HEK293 (cell line): Measurements from ENCODE around the gene HAAO.
A peak's percentile ranks its signal among the peaks of the same experiment; 100 is the strongest.

ENCODE experiments used
- CTCF ChIA-PET: fragments of 350-600 bp; formaldehyde crosslinking; extraction: SDS; loops from one replicate; lab custom pipeline; 2021; ENCODE audit warnings: antibody characterized with exemption; lab: Yijun Ruan, JAX
- POLR2A ChIA-PET: fragments of 300-600 bp; formaldehyde crosslinking; extraction: SDS; loops from one replicate; lab custom pipeline; 2020; ENCODE audit warnings: antibody characterized with exemption, inconsistent platforms; lab: Yijun Ruan, JAX
- H3K27ac ChIP-seq: fragments of 200-500 bp; sonication (Bioruptor generic); 2 replicates; pipeline ENCODE4 v1.5.1; 2014; ENCODE audit warnings: low read depth, low read length, control low read depth, inconsistent platforms; ENCODE audit errors: extremely low read depth
- H3K36me3 ChIP-seq, 2 experiments: fragments of 200-500 bp in 1 of 2; sonication (Bioruptor generic) in 1 of 2; 1 replicate in 1 of 2; 2 replicates in 1 of 2; pipeline ENCODE4 v1.5.1; 2014 to 2017; ENCODE audit warnings: inconsistent platforms in 2 of 2, low read length in 2 of 2; ENCODE audit not compliant: control insufficient read depth in 2 of 2, insufficient read depth in 1 of 2
- H3K4me1 ChIP-seq: fragments of 200-500 bp; sonication (Bioruptor generic); 2 replicates; pipeline ENCODE4 v1.5.1; 2014; ENCODE audit warnings: mild to moderate bottlenecking, low read length, inconsistent platforms; ENCODE audit not compliant: control insufficient read depth, insufficient read depth
- H3K4me3 ChIP-seq: 2 replicates; pipeline ENCODE4 v1.5.1; 2011; ENCODE audit warnings: low read depth, mild to moderate bottlenecking, control low read depth, low read length, moderate library complexity
- H3K9me3 ChIP-seq: fragments of 200-500 bp; sonication (Bioruptor generic); 2 replicates; pipeline ENCODE4 v1.5.1; 2014; ENCODE audit warnings: low read depth, low read length, inconsistent platforms; ENCODE audit not compliant: control insufficient read depth, insufficient read depth
- ELK4 ChIP-seq: IDR thresholded peaks from 2 replicates; pipeline ENCODE4 v1.6.1; 2011; ENCODE audit warnings: mild to moderate bottlenecking, low read depth, low read length, borderline replicate concordance
- GLIS2 ChIP-seq: fragments of 450-650 bp; formaldehyde crosslinking; IDR thresholded peaks from 2 replicates; pipeline ENCODE4 v1.5.1; 2016; ENCODE audit warnings: missing biosample characterization, missing genetic modification characterization
- PRDM4 ChIP-seq: fragments of 450-650 bp; formaldehyde crosslinking; IDR thresholded peaks from 2 replicates; pipeline ENCODE4 v1.5.1; 2017; ENCODE audit warnings: missing biosample characterization, missing genetic modification characterization
- SCRT1 ChIP-seq: fragments of 450-650 bp; formaldehyde crosslinking; IDR thresholded peaks from 2 replicates; pipeline ENCODE4 v1.5.1; 2016; ENCODE audit warnings: missing biosample characterization, missing genetic modification characterization, borderline replicate concordance
- SP3 ChIP-seq: fragments of 450-650 bp; formaldehyde crosslinking; IDR thresholded peaks from 2 replicates; pipeline ENCODE4 v1.5.1; 2016; ENCODE audit warnings: missing biosample characterization, missing genetic modification characterization
- ZBTB11 ChIP-seq: fragments of 450-650 bp; formaldehyde crosslinking; conservative IDR thresholded peaks from 2 replicates; pipeline ENCODE4 v1.5.1; 2016; ENCODE audit warnings: low read depth, missing biosample characterization, missing genetic modification characterization
- ZFP3 ChIP-seq: fragments of 450-650 bp; formaldehyde crosslinking; IDR thresholded peaks from 2 replicates; pipeline ENCODE4 v1.5.1; 2016; ENCODE audit warnings: low read depth, missing biosample characterization, missing genetic modification characterization
- ZIC2 ChIP-seq: fragments of 450-650 bp; formaldehyde crosslinking; IDR thresholded peaks from 2 replicates; pipeline ENCODE4 v1.5.1; 2016; ENCODE audit warnings: missing biosample characterization, missing genetic modification characterization
- ZNF10 ChIP-seq: fragments of 450-650 bp; formaldehyde crosslinking; IDR thresholded peaks from 2 replicates; pipeline ENCODE4 v1.5.1; 2017; ENCODE audit warnings: missing biosample characterization, missing genetic modification characterization
- ZNF112 ChIP-seq: fragments of 450-650 bp; formaldehyde crosslinking; IDR thresholded peaks from 2 replicates; pipeline ENCODE4 v1.5.0; 2017; ENCODE audit warnings: missing biosample characterization, missing genetic modification characterization
- ZNF155 ChIP-seq: fragments of 450-650 bp; formaldehyde crosslinking; IDR thresholded peaks from 2 replicates; pipeline ENCODE4 v1.5.1; 2016; ENCODE audit warnings: missing biosample characterization, missing genetic modification characterization
- ZNF2 ChIP-seq: fragments of 450-650 bp; formaldehyde crosslinking; IDR thresholded peaks from 2 replicates; pipeline ENCODE4 v1.5.1; 2016; ENCODE audit warnings: missing biosample characterization, missing genetic modification characterization
- ZNF211 ChIP-seq: fragments of 450-650 bp; formaldehyde crosslinking; IDR thresholded peaks from 2 replicates; pipeline ENCODE4 v1.5.1; 2016; ENCODE audit warnings: low read depth, missing biosample characterization, missing genetic modification characterization
- ZNF394 ChIP-seq: fragments of 450-650 bp; formaldehyde crosslinking; IDR thresholded peaks from 2 replicates; pipeline ENCODE4 v1.5.1; 2016; ENCODE audit warnings: missing biosample characterization, missing genetic modification characterization, mild to moderate bottlenecking, moderate library complexity, borderline replicate concordance
- ZNF449 ChIP-seq: fragments of 450-650 bp; formaldehyde crosslinking; IDR thresholded peaks from 2 replicates; pipeline ENCODE4 v1.5.1; 2017; ENCODE audit warnings: missing biosample characterization, mild to moderate bottlenecking, missing genetic modification characterization, moderate library complexity
- ZNF48 ChIP-seq: fragments of 450-650 bp; formaldehyde crosslinking; IDR thresholded peaks from 2 replicates; pipeline ENCODE4 v1.5.1; 2016; ENCODE audit warnings: missing biosample characterization, missing genetic modification characterization
- ZNF529 ChIP-seq: fragments of 450-650 bp; formaldehyde crosslinking; IDR thresholded peaks from 2 replicates; pipeline ENCODE4 v1.5.1; 2017; ENCODE audit warnings: missing genetic modification characterization, missing biosample characterization; ENCODE audit not compliant: insufficient replicate concordance
- ZNF585B ChIP-seq: fragments of 450-650 bp; formaldehyde crosslinking; IDR thresholded peaks from 2 replicates; pipeline ENCODE4 v1.5.1; 2016; ENCODE audit warnings: missing biosample characterization, missing genetic modification characterization
- ZNF596 ChIP-seq: fragments of 450-650 bp; IDR thresholded peaks from 2 replicates; pipeline ENCODE4 v1.5.0; 2018; ENCODE audit warnings: missing biosample characterization, mild to moderate bottlenecking, missing genetic modification characterization, moderate library complexity
- ZNF658 ChIP-seq: fragments of 450-650 bp; formaldehyde crosslinking; IDR thresholded peaks from 2 replicates; pipeline ENCODE4; 2016; ENCODE audit warnings: missing biosample characterization, missing genetic modification characterization
- ZNF785 ChIP-seq: fragments of 450-650 bp; formaldehyde crosslinking; IDR thresholded peaks from 2 replicates; pipeline ENCODE4 v1.5.1; 2016; ENCODE audit warnings: missing biosample characterization, missing genetic modification characterization

HAAO gene

GRCh38 chr2:42764096-42764495 lies 28.3 kb downstream of the HAAO start, which contains the start of gene OXER1:
TSS of gene OXER1 (minus strand) at chr2:42764135. CDS start at chr2:42764062, 73 bp downstream.
- no peak for TF ChIP-seq ZNF785 (tag by site-specific recombination)
- no peak for TF ChIP-seq ZNF529 (tag by site-specific recombination)
- peak; percentile 62; the same call in 1 of the 2 replicates for TF ChIP-seq ZIC2 (tag by site-specific recombination)
- no peak for TF ChIP-seq ZNF10
- ChIA-PET POLR2A (no interaction called here), CTCF (no interaction called here)

GRCh38 chr2:42762823-42763804 lies 29.3 kb downstream of the HAAO start:
- Histone ChIP-seq H3K4me3 (no peak overlapping the region), H3K9me3 (no peaks in the 10 kb centered on the region), H3K36me3 (no peaks in the 10 kb centered on the region)
- no peak for TF ChIP-seq ZNF585B (tag by site-specific recombination)
- no peak for TF ChIP-seq ZBTB11 (tag by site-specific recombination)
- no peak for TF ChIP-seq ZNF394 (tag by site-specific recombination)
- TF ChIP-seq ELK4 = no peak
- TF ChIP-seq ZNF785 (tag by site-specific recombination) = no peak
- TF ChIP-seq ZNF658 (tag by site-specific recombination) = no peak
- TF ChIP-seq ZNF155 (tag by site-specific recombination) = no peak
- no peak for TF ChIP-seq SP3 (tag by site-specific recombination)
- no peak for TF ChIP-seq ZNF2 (tag by site-specific recombination)
- TF ChIP-seq ZNF48 (tag by site-specific recombination) = no peak
- TF ChIP-seq ZFP3 (tag by site-specific recombination) = no peak
- TF ChIP-seq ZNF596 (tag by site-specific recombination) = no peak
- no peak for TF ChIP-seq SCRT1 (tag by site-specific recombination)
- no peak for TF ChIP-seq GLIS2
- no peak for TF ChIP-seq PRDM4 (tag by site-specific recombination)
- no peak for TF ChIP-seq ZNF211 (tag by site-specific recombination)
- no peak for TF ChIP-seq ZNF449 (tag by site-specific recombination)
- TF ChIP-seq ZNF112 = no peak
- TF ChIP-seq, all 188 proteins: peak for 0
- CTCF ChIA-PET = no interaction called here
- no peaks in the 10 kb centered on the region for H3K4me1 ChIP-seq
- POLR2A ChIA-PET = no interaction called here
- no peak overlapping the region for H3K27ac ChIP-seq

More at GRCh38 chr2:42764096-42764495, 28.3 kb downstream of the HAAO start, which contains the start of gene OXER1:
- Histone ChIP-seq H3K27ac (no peak within 1 kb of the TSS), H3K9me3 (no peaks in the 10 kb centered on the region), H3K4me3 (no peak within 1 kb of the TSS), H3K36me3 (no peaks in the 10 kb centered on the region), H3K4me1 (no peaks in the 10 kb centered on the region)
